GM10248 (cell line): Measurements from ENCODE around the gene TRIP4.

Experiments used
- CTCF ChIA-PET: fragments of 300-600 bp; sonication (Branson Sonifier 250); formaldehyde crosslinking; extraction: SDS; loops from one replicate; lab custom pipeline; 2021; ENCODE audit warnings: antibody characterized with exemption; lab: Yijun Ruan, JAX
- POLR2A ChIA-PET: fragments of 350-650 bp; sonication (Branson Sonifier 250); formaldehyde crosslinking; extraction: SDS; loops from one replicate; lab custom pipeline; 2020; ENCODE audit warnings: antibody characterized with exemption; lab: Yijun Ruan, JAX
- DNase-seq: peaks from one replicate; pipeline ENCODE4 v3.0.0; 2012; ENCODE audit errors: extremely low spot score
- TF ChIP-seq, protein P1 (sequence below): IDR thresholded peaks from 2 replicates; pipeline ENCODE4 v1.5.1; 2012; ENCODE audit warnings: mild to moderate bottlenecking, low read depth; ENCODE audit errors: extremely low read depth, missing control alignments, control extremely low read depth

The TRIP4 gene

DNA sequence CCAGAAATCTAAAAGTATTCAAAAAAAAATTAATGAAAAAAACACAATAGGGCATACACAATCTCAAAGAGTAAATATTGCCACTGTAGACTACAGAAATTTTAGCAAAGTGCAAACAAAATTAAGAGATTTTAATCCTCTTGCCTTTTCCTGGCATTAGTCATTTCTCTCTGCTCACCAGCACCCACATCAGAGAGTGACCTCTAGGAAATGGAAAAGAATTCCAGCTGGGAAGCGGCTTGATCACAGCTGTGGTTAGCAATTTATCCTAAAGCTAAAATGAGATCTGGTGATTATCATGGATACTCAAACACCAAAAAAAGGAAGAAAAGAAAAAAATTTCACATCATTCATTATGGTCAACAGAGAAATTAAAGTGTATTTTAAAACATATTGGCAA lies 39.2 kb upstream of the TRIP4 start:
- TF ChIP-seq, protein P1, sequence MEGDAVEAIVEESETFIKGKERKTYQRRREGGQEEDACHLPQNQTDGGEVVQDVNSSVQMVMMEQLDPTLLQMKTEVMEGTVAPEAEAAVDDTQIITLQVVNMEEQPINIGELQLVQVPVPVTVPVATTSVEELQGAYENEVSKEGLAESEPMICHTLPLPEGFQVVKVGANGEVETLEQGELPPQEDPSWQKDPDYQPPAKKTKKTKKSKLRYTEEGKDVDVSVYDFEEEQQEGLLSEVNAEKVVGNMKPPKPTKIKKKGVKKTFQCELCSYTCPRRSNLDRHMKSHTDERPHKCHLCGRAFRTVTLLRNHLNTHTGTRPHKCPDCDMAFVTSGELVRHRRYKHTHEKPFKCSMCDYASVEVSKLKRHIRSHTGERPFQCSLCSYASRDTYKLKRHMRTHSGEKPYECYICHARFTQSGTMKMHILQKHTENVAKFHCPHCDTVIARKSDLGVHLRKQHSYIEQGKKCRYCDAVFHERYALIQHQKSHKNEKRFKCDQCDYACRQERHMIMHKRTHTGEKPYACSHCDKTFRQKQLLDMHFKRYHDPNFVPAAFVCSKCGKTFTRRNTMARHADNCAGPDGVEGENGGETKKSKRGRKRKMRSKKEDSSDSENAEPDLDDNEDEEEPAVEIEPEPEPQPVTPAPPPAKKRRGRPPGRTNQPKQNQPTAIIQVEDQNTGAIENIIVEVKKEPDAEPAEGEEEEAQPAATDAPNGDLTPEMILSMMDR = no peak
- ChIA-PET POLR2A (interaction anchor here (0.6 kb wide), 1 partner anchor 477 kb away, joined by 3 read pairs; the partner anchor contains the start of gene PIF1), CTCF (no interaction called here)
- DNase-seq = no peak

DNA sequence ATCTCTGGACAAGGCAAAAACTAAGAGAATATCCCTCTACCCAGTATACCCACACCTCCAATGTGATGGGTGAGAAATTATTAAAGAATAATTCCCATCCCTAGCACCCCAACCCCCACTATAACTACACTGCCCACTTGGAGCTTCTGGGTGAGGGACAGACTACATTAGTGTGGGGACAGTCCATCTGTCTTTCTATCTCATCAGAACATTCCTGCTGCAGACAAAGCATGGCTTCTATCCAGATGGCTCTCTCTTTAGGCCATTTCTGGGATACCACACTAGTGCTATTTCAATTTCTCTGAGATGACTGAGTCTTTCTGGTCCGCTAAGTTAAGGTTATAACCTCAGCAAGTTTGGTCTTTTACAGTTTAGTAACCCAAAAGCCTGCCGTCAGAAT lies 38.3 kb upstream of the TRIP4 start:
- no peak for DNase-seq
- TF ChIP-seq, protein P1 = no peak
- POLR2A ChIA-PET = no interaction called here
- CTCF ChIA-PET = interaction anchor here (1.0 to 1.4 kb wide), 4 partner anchors 11 to 350 kb away, joined by 3 to 4 read pairs (median 3); no protein-coding TSS in a partner anchor

DNA sequence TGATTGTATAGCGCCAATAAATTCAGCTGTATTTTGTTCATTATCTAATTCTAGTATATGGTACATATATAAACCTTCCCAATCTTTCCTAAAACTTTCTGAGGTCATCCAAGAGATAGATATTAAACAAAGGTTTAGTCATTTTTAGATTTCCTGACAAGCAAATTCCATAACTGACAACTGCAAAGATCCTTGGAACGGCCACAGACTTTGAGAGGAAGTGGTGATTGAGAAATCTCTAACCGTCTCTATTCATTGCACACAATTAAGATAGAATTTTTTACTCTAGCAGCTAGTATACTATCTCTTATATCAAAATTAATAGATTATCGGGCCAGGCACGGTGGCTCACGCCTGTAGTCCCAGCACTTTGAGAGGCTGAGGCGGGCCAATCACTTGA lies 36.4 kb upstream of the TRIP4 start:
- TF ChIP-seq, protein P1 = no peak
- ChIA-PET POLR2A (no interaction called here), CTCF (interaction anchor here (1.1 to 1.5 kb wide), 4 partner anchors 10 to 18 kb away, joined by 3 to 5 read pairs (median 4); no protein-coding TSS in a partner anchor)
- no peak for DNase-seq

DNA sequence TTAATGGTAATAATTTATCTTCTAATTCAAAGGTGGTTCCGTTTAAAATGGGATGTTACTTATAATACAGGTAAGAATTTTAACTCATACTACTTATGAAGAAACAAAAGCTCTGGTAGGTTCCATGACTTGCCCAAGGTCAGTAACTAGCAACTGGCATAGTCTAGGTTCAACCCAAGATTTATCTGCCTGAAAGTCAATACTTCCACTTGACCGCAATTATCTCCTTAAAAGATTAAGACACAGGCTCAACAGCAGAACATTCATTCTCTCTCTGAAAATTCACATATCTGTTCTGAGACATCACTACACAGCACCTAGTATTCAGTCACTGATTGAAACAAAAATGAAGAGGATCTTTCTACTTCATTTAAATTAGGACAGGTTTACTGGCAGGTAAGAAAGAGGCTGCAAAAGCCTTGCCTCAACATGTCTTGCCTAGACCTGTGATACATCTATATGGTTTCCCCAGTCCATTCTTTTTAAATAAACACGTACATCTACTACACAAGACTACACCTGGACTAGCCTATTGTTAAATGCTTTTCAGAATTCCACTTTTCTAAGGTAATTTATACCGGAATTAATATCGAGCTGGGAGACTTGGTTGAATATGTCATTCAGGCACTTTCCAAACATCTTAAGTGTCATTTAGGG lies 32.8 kb upstream of the TRIP4 start:
- TF ChIP-seq, protein P1 = no peak
- ChIA-PET POLR2A (no interaction called here), CTCF (interaction anchor here (2.2 kb wide), 1 partner anchor 10 kb away, joined by 6 read pairs; no protein-coding TSS in a partner anchor)
- DNase-seq = no peak

DNA sequence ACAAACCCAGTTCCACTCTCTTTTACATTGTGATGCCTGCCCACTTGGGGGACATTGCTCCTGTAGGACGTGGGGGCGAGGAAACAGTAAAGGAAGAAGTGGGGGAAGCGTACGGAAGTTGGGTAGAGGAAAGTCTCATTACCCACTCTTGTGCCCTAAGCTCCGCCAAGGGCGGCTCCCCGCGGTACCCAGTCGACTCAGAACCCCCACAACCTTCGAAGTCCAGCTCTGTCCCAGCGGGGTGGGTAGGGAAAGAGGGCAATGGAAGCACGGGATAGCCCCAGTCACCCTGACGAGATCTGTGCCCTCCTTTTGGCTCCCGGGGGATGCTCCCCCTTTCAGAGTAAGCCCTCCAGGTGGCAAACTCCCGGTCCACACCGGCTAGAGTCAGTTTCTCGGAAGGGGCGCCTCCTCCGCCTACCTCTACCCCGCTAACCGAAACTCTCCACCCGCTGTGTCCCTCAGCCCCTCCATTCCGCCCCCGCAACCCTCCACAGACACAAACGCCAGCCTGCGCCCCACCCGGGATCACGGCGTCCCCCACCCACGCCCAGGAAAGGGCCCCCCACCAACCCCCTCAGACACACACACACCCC lies 32.2 kb upstream of the TRIP4 start:
- TF ChIP-seq, protein P1 = no peak
- ChIA-PET POLR2A (no interaction called here), CTCF (interaction anchor here (1.4 to 2.2 kb wide), 2 partner anchors 11 to 14 kb away, joined by 3 to 6 read pairs; no protein-coding TSS in a partner anchor)
- DNase-seq = peak; percentile 26

DNA sequence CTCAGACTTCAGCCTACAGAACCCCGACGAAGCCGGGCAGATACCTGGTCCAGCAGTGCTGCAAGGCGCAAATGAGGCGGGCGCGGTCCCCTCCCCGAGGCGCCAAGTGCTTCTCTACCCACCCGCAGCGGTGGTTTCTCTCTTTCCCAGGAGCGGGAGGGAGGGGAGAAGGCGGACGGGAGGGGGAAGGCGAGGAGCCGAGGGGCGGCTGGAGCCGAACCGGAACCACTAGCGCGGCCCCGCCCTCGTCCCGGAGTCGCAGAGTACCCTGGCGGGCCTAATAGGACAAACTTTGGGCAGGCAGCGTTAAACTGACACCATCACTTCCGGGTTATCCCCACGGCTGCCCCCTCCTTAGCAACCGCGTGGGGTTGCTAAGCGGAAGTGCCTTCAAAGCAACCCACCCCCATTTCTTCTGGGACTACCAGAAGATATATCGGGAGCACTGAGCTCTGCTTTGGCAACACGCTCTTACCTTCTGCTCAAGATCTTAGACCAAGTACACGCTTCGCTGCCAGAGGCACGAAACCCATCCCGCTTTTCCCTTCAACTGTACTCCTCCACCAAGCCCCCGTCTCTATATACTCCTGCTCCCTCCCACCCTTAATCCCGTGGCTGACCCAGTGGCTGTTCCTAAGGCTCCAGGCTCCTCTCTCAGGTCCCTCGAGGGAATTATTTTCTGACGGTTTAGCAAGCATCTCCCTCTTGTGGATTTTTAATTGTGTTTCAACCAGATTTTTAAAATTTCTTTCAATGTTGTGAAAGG lies 31.5 kb upstream of the TRIP4 start, which contains the start of gene CSNK1G1:
CSNK1G1 (minus strand) TSS at position 230 of the 766 bp plus-strand sequence. CDS start 55,674 bp downstream, outside the sequence.
- TF ChIP-seq, protein P1 = peak; percentile 32
- CTCF ChIA-PET = interaction anchor here (1.4 to 2.2 kb wide), 2 partner anchors 11 to 13 kb away, joined by 3 to 6 read pairs; no protein-coding TSS in a partner anchor
- peak; percentile 94 for DNase-seq
- POLR2A ChIA-PET = no interaction called here
